Activated T-cell treated with anti-CD3 and anti-CD28 coated beads for 24 hours (primary cell): Measurements from ENCODE around the gene FOXN3.
"Not testable (repeated sequence)": the region's sequence is repeated elsewhere in the genome, so short reads cannot be mapped to it uniquely, and the experiment has no call there.

ENCODE experiments used
- DNase-seq: peaks from one replicate; pipeline ENCODE4 v3.0.0-alpha.2; 2020; ENCODE audit warnings: low read depth

The FOXN3 gene

GRCh38 chr14:89164168-89165073 is 252.6 kb downstream of the FOXN3 start:
- no peak for DNase-seq

- no peak for DNase-seq
Observed at GRCh38 chr14:89163031-89163636, 253.9 kb downstream of the FOXN3 start.

- DNase-seq = no peak
Observed at GRCh38 chr14:89162586-89162985, 254.4 kb downstream of the FOXN3 start.

GRCh38 chr14:89160437-89160836 is 256.6 kb downstream of the FOXN3 start:
- no peak for DNase-seq

GRCh38 chr14:89158701-89159100 is 258.3 kb downstream of the FOXN3 start:
- DNase-seq = no peak

- not testable (repeated sequence) for DNase-seq
Observed at GRCh38 chr14:89158104-89158503, 258.9 kb downstream of the FOXN3 start.

GRCh38 chr14:89155491-89155890 is 261.5 kb downstream of the FOXN3 start:
- no peak for DNase-seq

GRCh38 chr14:89151693-89152092 is 265.3 kb downstream of the FOXN3 start:
- not testable (repeated sequence) for DNase-seq

- DNase-seq = no peak
Observed at GRCh38 chr14:89146274-89146673, 270.8 kb downstream of the FOXN3 start.

GRCh38 chr14:89144642-89145041 is 272.4 kb downstream of the FOXN3 start:
- DNase-seq = no peak

GRCh38 chr14:89144066-89144465 is 273.0 kb downstream of the FOXN3 start:
- no peak for DNase-seq

GRCh38 chr14:89143595-89143994 is 273.4 kb downstream of the FOXN3 start:
- DNase-seq = no peak

- DNase-seq = no peak
Observed at GRCh38 chr14:89142366-89142765, 274.7 kb downstream of the FOXN3 start.

GRCh38 chr14:89141862-89142261 is 275.2 kb downstream of the FOXN3 start:
- no peak for DNase-seq

GRCh38 chr14:89140326-89140725 is 276.7 kb downstream of the FOXN3 start:
- DNase-seq = no peak

- DNase-seq = no peak
Observed at GRCh38 chr14:89139404-89140247, 277.4 kb downstream of the FOXN3 start.

GRCh38 chr14:89138846-89139245 is 278.2 kb downstream of the FOXN3 start:
- no peak for DNase-seq

- DNase-seq = no peak
Observed at GRCh38 chr14:89137526-89138163, 279.4 kb downstream of the FOXN3 start.

GRCh38 chr14:89136587-89136986 is 280.4 kb downstream of the FOXN3 start:
- DNase-seq = no peak

- no peak for DNase-seq
Observed at GRCh38 chr14:89134640-89135039, 282.4 kb downstream of the FOXN3 start.

- no peak for DNase-seq
Observed at GRCh38 chr14:89131004-89131750, 285.9 kb downstream of the FOXN3 start.
